HAP-1 (cell line): ENCODE measurements around the gene CLN5.
"Not testable (repeated sequence)": the region's sequence is repeated elsewhere in the genome, so short reads cannot be mapped to it uniquely, and the experiment has no call there.

Experiments
- DNase-seq, 2 experiments: peaks; one replicate each; pipeline ENCODE4 v3.0.0-alpha.2; 2016 to 2020; ENCODE audit warnings: low spot score in 2 of 2
- H3K27me3 ChIP-seq: fragments of 250-450 bp; sonication (Bioruptor Pico); 2 replicates; pipeline ENCODE4 v1.5.1; 2020; ENCODE audit warnings: low read depth, mild to moderate bottlenecking, moderate library complexity
- H3K36me3 ChIP-seq: fragments of 250-450 bp; sonication (Bioruptor Pico); replicated peaks from 2 replicates; pipeline ENCODE4 v1.5.1; 2020; ENCODE audit warnings: mild to moderate bottlenecking
- H3K4me1 ChIP-seq: fragments of 250-450 bp; sonication (Bioruptor Pico); 2 replicates; pipeline ENCODE4 v1.5.1; 2020; ENCODE audit warnings: mild to moderate bottlenecking
- H3K4me3 ChIP-seq: fragments of 250-450 bp; sonication (Bioruptor Pico); 2 replicates; pipeline ENCODE4 v1.5.1; 2020; ENCODE audit warnings: mild to moderate bottlenecking, moderate library complexity
- H3K9me3 ChIP-seq: fragments of 250-450 bp; sonication (Bioruptor Pico); 2 replicates; pipeline ENCODE4 v1.5.1; 2020; ENCODE audit warnings: mild to moderate bottlenecking, moderate library complexity
- in situ Hi-C: fragments of 300-500 bp; cut with MboI; formaldehyde crosslinking; loops from 3 replicates; pipeline ENCODE4 v1.14.3; 2020; ENCODE audit warnings: low sequenced_read_pairs, inconsistent platforms, mixed read lengths

CLN5 gene

DNA sequence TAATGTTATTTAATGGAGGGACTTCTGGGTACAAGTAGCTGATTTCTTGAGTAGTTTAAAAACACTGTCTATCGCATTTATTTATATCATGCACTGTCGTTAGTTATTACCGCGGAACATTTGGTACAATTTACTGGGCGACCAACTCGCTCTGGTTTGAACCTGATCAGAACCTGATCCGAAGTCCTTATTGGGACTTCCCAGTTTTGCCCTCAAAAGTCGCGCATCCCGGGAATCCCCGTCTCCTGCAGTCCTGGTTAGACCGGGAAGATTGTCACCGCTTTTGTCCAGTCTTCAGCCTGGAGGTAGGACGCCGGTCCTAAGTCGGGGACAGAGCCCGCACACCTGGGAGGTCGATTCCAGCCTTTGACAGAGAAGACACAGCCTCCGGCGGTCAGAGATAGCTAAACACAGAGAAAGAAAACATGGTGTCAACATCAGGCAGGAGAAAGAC lies 694 bp downstream of the CLN5 start:
- in situ Hi-C loops: no loop called here
- Histone ChIP-seq H3K4me3 (peak overlapping the region; percentile 71), H3K9me3 (no peaks in the 10 kb centered on the region), H3K4me1 (peaks cover 13% of the 10 kb centered on the region), H3K36me3 (peaks cover 10% of the 10 kb centered on the region), H3K27me3 (0 out of 2 replicates have a peak, but pooled peaks cover 1% of the 10 kb centered on the region)
- peak; percentile 14 to 35 for DNase-seq

DNA sequence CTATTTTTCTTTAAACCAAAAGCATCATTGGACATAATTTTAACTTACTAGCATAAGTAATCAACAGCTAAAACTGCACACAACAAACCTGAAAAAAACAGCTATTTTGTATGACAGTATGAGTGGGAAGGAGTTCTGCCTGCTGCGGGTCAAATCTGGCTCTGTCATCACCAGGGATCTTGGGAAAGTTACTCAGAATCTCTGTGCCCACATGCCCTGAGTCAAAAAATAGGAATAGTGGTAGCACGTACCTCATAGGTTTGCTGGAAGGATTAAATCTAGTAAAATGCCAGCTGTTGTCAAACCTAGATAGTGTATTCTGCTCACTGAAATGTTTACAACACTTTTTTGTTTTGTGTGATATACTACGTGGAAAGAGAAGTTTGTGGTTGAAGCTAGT lies 1.1 kb downstream of the CLN5 start:
- DNase-seq: no peak
- in situ Hi-C loops: no loop called here
- Histone ChIP-seq H3K4me1 (peaks cover 13% of the 10 kb centered on the region), H3K4me3 (peak overlapping the region; percentile 71), H3K9me3 (no peaks in the 10 kb centered on the region), H3K27me3 (no peaks in the 10 kb centered on the region), H3K36me3 (peaks cover 10% of the 10 kb centered on the region)

- Histone ChIP-seq H3K4me3 (peak overlapping the region; percentile 71), H3K27me3 (no peaks in the 10 kb centered on the region), H3K4me1 (peaks cover 13% of the 10 kb centered on the region), H3K36me3 (peaks cover 10% of the 10 kb centered on the region), H3K9me3 (no peaks in the 10 kb centered on the region)
- DNase-seq: no peak
- in situ Hi-C loops: no loop called here
Measured at GRCh38 chr13:76993473-76993872, 1.6 kb downstream of the CLN5 start.

- in situ Hi-C loops: no loop called here
- H3K27me3 ChIP-seq: no peaks in the 10 kb centered on the region
- H3K4me3 ChIP-seq: no peak overlapping the region
- peaks cover 17% of the 10 kb centered on the region for H3K36me3 ChIP-seq
- peaks cover 13% of the 10 kb centered on the region for H3K4me1 ChIP-seq
- no peaks in the 10 kb centered on the region for H3K9me3 ChIP-seq
- no peak for DNase-seq
Measured at GRCh38 chr13:76994281-76994680, 2.4 kb downstream of the CLN5 start.

DNA sequence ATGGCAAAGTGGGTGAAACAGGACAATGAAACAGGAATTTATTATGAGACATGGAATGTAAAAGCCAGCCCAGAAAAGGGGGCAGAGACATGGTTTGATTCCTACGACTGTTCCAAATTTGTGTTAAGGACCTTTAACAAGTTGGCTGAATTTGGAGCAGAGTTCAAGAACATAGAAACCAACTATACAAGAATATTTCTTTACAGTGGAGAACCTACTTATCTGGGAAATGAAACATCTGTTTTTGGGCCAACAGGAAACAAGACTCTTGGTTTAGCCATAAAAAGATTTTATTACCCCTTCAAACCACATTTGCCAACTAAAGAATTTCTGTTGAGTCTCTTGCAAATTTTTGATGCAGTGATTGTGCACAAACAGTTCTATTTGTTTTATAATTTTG lies 8.6 kb downstream of the CLN5 start:
- no peak for DNase-seq
- no peaks in the 10 kb centered on the region for H3K4me1 ChIP-seq
- in situ Hi-C loops: no loop called here
- no peak overlapping the region for H3K4me3 ChIP-seq
- no peaks in the 10 kb centered on the region for H3K9me3 ChIP-seq
- H3K27me3 ChIP-seq: no peaks in the 10 kb centered on the region
- H3K36me3 ChIP-seq: peaks cover 44% of the 10 kb centered on the region

- in situ Hi-C loops: no loop called here
- peaks cover 3% of the 10 kb centered on the region for H3K4me1 ChIP-seq
- DNase-seq: no peak
- no peak overlapping the region for H3K4me3 ChIP-seq
- no peaks in the 10 kb centered on the region for H3K27me3 ChIP-seq
- peaks cover 43% of the 10 kb centered on the region for H3K36me3 ChIP-seq
- H3K9me3 ChIP-seq: no peaks in the 10 kb centered on the region
Measured at GRCh38 chr13:77001540-77001939, 9.7 kb downstream of the CLN5 start.

GRCh38 chr13:77001963-77002587 lies 10.2 kb downstream of the CLN5 start:
- H3K4me3 ChIP-seq: no peak overlapping the region
- H3K36me3 ChIP-seq: peaks cover 44% of the 10 kb centered on the region
- H3K9me3 ChIP-seq: no peaks in the 10 kb centered on the region
- in situ Hi-C loops: no loop called here
- no peak for DNase-seq
- no peaks in the 10 kb centered on the region for H3K27me3 ChIP-seq
- H3K4me1 ChIP-seq: peaks cover 5% of the 10 kb centered on the region

DNA sequence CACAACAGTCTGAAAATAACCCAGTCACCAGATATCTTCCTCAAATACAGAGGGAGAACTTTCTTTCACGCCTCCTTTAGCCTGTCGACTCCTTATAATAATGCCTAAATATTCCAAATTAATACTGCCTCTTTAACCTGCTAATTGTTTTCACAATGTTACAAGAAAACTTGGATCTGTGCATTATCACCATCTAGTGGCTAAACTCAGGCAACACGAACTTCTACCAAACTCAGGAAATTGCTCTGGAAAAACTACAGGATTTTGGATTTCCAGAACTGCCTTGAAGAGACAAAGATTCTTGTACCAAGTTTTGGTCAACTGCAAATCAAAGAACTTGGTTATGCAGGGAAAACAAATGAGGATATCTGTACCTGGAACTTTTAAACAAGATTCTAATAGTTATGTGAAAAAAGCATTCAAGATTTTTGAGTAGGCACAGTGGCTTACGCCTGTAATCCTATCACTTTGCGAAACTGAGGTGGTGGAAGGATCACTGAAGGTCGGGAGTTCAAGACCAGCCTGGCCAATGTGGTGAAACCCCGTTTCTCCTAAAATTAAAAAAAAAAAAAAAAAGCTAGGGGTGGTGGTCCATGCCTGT lies 10.8 kb downstream of the CLN5 start:
- Histone ChIP-seq H3K4me1 (peaks cover 5% of the 10 kb centered on the region), H3K36me3 (peaks cover 50% of the 10 kb centered on the region), H3K27me3 (no peaks in the 10 kb centered on the region), H3K9me3 (no peaks in the 10 kb centered on the region), H3K4me3 (no peak overlapping the region)
- DNase-seq: no peak
- in situ Hi-C loops: no loop called here

DNA sequence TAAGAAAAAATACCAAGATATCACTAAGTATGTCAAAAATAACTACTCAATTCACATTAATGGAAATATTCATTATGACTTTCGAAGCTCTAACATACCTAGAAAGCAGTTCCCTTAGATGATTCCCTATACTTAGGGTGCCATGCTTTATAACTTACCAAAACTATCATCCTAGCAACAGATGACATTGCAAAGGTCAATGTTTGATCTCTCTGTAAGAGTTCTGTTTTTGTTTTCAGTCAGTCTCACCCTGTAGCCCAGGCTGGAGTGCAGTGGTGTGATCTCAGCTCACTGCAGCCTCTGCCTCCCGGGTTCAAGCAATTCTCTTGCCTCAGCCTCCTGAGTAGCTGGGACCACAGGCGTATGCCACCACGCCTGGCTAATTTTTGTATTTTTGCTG lies 16.5 kb downstream of the CLN5 start:
- in situ Hi-C loops, DNase-seq, H3K9me3 ChIP-seq, H3K27me3 ChIP-seq, H3K4me1 ChIP-seq, H3K4me3 ChIP-seq: not testable (repeated sequence)
- peaks cover 69% of the 10 kb centered on the region for H3K36me3 ChIP-seq

DNA sequence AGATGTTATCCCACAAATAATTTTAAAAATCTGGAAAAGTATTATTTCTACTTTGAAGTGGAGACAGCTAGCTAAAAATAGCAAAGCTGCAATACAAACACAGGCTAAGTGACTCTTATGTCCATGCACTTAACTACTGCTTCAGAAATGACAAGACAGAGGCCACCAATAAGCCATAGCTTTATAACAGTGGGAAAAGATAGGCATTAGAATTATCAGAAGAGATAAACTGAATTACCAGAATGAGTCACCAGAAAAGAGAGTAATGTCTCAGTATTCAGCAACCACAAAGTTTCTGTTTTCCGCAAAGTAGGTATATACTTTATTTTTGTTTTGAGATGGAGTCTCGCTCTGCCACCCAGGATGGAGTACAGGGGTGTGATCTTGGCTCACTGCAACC lies 17.1 kb downstream of the CLN5 start:
- in situ Hi-C loops: no loop called here
- peaks cover 75% of the 10 kb centered on the region for H3K36me3 ChIP-seq
- no peak for DNase-seq
- no peaks in the 10 kb centered on the region for H3K9me3 ChIP-seq
- H3K27me3 ChIP-seq: no peaks in the 10 kb centered on the region
- no peak overlapping the region for H3K4me3 ChIP-seq
- peaks cover 5% of the 10 kb centered on the region for H3K4me1 ChIP-seq

- H3K9me3 ChIP-seq, H3K27me3 ChIP-seq, in situ Hi-C loops, H3K4me3 ChIP-seq, DNase-seq, H3K4me1 ChIP-seq: not testable (repeated sequence)
- peaks cover 76% of the 10 kb centered on the region for H3K36me3 ChIP-seq
Measured at GRCh38 chr13:77009719-77010118, 17.8 kb downstream of the CLN5 start.

DNA sequence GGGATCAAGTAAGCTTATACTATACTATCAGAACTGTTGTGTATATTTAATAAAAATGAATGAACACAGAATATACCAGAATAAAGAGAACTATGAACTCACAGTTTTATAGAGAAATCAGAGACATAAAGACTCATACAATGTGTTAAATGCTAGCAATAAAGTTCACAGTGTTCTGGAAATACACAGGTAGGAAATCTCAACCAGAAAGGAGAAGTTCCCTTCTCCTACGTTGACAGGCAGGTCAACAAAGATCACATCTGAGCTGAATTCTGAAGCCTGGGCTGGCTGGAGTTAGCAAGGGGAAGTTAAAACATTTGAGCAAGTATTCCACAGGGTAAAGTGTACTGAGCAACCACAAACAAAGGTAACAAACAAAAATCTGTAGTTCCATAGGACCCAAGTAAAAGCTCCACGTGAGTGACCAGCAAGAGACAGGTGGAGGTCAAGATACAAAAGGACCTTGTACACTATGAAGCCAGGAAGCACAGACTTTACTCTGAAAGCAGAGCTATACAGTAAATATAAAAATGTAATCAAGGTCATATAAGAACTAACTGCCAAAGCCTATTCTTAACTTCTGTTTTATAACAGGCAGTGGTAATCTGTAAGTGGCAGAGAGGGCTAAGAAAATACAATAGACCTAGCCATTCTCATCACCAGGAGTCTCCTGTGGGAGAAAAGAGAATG lies 22.1 kb downstream of the CLN5 start:
- in situ Hi-C loops: no loop called here
- H3K27me3 ChIP-seq: no peaks in the 10 kb centered on the region; the same call in 1 of the 2 replicates
- no peak overlapping the region for H3K4me3 ChIP-seq
- DNase-seq: no peak
- H3K9me3 ChIP-seq: no peaks in the 10 kb centered on the region
- H3K36me3 ChIP-seq: peaks cover 92% of the 10 kb centered on the region
- no peaks in the 10 kb centered on the region for H3K4me1 ChIP-seq

GRCh38 chr13:77014906-77015685 lies 23.2 kb downstream of the CLN5 start:
- DNase-seq: no peak
- in situ Hi-C loops: no loop called here
- no peaks in the 10 kb centered on the region for H3K4me1 ChIP-seq
- no peak overlapping the region for H3K4me3 ChIP-seq
- peaks cover 84% of the 10 kb centered on the region for H3K36me3 ChIP-seq
- no peaks in the 10 kb centered on the region; the same call in 1 of the 2 replicates for H3K27me3 ChIP-seq
- no peaks in the 10 kb centered on the region for H3K9me3 ChIP-seq
